Raji (cell line): ENCODE results near the gene FBXO34.

Experiments
- POLR2A ChIP-seq: IDR thresholded peaks from 2 replicates; pipeline ENCODE4 v1.6.1; 2011; ENCODE audit warnings: low read depth, low read length, control low read depth; ENCODE audit not compliant: insufficient read depth

FBXO34 gene

DNA sequence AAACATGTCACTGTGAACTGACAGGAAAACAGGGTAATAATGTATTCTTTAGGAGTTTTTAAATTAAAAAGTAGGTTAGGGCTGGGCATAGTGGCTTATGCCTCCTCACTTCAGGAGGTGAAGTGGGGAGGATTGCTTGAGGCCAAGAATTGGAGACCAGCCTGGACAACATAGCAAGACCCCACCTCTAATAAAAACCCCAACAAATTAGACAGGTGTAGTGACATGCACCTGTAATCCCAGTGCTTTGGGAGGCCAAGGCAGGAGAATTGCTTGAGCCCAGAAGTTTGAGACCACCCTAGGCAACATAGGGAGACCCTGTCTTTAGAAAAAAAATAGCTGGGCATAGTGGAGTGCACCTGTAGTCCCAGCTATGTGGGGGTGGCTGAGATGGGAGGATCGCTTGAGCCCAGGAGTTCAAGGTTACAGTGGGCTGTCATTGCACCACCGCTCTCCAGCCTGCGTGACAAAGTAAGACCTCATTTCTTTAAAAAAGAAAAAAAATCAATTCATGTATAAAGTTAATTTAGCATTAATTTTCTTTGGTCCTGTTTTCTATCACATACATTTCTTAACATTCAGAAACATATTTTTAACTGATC is 20.4 kb downstream of the FBXO34 start:
- TF ChIP-seq POLR2A: no peak

GRCh38 chr14:55294603-55295002 is 23.4 kb downstream of the FBXO34 start:
- TF ChIP-seq POLR2A: no peak

GRCh38 chr14:55297611-55298499 is 26.6 kb downstream of the FBXO34 start:
- no peak for TF ChIP-seq POLR2A

DNA sequence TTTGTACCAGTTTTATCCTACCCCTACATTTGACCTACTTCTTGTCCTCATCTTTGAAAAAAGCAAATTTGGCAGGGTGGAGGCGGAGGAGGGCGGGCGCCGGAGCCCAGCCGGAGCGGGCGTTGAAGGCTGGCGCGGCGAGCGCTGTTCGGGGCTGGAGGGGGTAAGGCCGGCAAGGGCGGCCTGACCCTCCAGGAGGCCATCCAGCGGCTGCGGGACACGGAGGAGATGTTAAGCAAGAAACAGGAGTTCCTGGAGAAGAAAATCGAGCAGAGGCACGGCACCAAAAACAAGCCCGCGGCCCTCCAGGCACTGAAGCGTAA is 27.2 kb downstream of the FBXO34 start:
- TF ChIP-seq POLR2A: no peak

DNA sequence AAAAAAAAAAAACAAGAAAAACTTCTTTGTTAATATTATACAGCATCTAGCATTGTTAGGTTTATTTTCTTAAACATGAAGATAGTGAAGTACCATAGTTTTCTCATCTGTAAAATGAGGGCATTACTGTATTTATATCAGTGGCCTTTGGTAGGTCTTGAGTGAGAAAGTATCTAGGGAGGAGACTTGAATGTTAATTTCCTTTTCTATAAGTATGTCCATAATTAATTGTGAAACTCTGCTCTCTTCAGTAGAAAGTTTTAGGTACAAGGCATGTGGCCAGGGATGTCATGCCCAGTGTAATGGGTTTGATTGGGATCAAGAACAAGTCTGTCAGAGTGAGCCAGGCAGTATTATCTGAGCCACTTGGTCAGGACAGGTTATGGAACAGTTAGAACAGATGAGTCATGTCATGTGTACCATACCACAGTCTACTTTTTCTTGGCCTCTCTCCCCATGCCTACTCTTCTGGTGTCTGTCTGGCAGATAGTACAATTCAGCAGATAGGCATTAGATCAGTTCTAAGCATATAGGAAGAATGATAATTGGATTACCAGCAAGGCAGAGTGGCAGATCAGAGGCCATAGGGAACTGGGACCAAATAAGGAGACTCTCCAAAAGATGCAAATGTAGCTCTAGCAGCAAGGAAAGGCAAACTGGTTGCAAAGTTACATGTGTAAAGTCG is 30.4 kb downstream of the FBXO34 start:
- TF ChIP-seq POLR2A: no peak

DNA sequence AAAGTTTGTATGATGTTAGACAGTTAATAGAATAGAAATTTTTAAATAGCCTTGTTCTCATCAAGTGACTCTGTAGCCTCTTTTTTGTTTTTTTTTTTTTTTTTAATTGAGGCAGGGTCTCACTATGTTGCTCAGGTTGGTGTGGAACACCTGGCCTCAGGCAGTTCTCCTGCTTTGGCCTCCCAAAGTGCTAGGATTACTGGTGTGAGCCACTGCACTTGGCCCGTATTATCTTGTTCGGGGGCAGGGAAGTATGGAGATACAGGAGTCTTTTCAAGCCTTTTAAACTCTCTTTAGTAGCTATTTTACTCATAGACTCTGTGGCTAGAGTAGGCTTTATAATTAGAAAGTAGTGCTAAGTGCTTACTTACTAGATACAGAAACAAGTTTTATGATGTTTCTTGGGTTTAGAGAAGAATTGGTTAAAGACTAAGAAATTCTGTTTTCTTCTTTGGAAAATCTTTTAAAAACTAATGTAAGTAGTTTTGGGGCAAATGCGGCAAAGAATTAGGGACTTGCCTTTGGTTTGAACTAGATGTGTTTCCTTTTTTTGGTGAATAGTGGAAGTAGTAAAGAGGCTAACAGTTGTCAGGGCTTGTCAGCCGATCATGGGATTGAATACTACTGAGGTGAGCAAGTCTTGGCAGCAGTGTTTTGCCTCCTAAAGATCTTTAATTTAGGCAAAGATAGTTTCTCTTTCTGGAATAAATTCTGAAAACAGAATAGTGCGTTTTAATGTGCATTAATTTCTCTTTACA is 31.3 kb downstream of the FBXO34 start:
- no peak for TF ChIP-seq POLR2A

- no peak for TF ChIP-seq POLR2A
Observed at GRCh38 chr14:55303125-55303499, 31.9 kb downstream of the FBXO34 start.

DNA sequence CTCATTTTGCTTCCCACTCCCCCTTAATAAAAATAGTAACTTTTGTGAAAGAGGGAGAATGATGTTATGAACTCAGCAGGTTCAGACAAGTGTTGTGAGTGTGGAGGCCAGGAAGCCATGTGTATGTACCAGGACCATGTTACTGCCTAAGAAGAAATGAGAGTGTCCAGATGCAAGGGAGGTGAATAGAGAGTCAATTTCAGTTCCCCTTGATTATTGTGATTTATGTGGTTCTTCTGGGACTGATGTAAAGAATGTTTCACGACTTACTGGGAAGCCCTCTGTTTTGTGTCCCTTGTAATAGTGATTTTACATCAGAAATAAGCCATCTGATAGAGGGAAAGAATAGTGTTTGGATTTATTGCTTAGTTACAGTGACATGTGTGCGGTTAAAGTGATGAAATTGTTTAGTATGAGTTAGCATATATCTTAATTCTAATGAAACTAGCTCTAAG is 32.5 kb downstream of the FBXO34 start:
- no peak for TF ChIP-seq POLR2A

DNA sequence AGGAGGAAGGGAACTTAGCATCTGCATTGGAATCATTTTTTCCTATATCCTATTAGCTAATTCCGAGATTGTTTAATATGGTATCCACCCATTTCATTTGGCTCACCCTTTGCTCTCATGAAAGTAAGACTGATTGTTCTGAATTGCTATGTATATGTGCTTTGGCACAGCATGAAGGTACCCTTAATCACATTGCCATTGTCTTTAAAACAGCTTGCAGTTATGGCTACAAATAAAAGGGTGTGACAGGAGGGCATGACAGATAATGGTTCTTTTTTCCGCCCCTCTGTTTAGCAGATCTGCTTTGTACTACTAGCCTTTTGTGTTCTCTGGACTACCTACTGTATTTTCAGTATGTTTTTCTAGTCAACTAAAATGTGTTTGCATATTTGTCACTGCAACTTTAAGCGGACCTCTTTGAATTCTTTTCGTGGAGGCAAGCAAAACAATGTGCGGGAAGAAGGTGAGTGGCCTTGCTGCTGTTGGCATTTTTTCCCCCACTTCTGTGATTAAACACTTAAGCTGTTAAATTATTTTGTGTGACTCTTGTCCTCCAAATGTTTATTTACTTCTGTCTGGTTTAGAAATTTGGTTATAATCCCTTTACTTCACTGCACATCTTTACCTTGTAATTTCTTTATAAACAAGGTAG is 35.8 kb downstream of the FBXO34 start:
- no peak for TF ChIP-seq POLR2A

DNA sequence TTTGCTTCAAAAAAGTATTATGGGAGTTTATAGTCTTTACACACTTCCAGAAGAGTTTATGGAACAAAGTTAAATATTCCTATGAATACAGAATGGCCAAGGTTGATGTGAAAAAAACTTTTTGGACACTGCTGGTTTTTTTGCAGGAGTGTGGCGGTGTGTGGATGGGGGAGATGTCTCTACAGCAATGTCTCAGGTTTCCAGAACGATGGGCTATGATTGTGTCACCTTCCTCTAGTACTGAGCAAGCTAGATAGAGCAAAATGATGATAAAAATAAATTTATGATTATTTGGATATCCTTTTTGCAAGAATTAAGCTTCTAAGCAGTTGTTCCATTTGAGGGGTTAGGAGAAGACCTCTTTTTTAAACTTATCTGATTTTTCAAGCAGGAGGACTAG is 37.9 kb downstream of the FBXO34 start:
- no peak for TF ChIP-seq POLR2A

DNA sequence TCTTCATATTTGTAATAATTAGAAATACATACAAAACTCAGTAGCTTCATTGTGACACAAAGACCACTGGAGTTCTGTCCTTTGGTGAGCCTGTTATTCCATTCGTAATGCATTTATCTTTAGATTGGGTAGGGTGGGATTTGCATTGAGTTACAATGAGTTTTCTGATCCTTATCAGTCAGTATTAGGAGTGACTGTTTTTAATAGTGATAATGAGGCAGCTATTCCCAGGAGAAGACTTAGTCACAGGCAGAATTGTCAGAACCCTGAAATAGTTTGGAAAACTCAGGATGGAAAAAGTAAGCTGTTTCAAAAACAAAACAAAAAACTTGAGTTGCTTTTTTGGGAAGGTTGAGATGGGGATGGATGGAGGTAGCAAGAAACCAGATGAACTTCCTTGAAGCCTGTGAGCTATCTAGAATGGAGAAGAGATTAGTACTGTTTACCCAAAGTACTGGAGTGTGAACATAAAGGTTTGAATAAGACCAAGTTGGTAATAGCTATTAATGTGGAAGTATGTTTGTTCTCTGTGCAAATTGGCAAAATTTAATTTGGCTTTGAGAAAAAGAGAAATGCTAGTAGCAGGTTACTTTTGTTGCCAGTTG is 38.6 kb downstream of the FBXO34 start:
- TF ChIP-seq POLR2A: no peak

- TF ChIP-seq POLR2A: no peak
Observed at GRCh38 chr14:55313480-55313879, 42.3 kb downstream of the FBXO34 start.

- no peak for TF ChIP-seq POLR2A
Observed at GRCh38 chr14:55314449-55314848, 43.2 kb downstream of the FBXO34 start.

DNA sequence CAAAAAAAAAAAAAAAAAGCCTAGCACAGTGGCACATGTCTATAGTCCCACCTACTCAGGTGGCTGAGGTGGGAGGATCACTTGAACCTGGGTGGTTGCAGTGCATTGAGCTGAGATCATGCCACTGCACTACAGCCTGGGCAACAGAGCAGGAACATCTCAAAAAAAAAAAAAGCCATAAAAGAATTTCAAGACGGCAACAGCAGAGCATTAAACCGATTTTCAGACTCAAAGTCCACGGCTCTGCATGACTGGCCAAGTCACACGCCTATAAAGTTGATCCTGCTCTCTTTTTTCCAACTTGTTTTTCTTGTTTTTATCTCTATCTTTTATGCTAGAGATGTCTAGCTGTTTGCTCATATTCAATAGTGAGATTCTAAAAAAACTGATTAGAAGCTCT is 45.3 kb downstream of the FBXO34 start:
- TF ChIP-seq POLR2A: no peak

DNA sequence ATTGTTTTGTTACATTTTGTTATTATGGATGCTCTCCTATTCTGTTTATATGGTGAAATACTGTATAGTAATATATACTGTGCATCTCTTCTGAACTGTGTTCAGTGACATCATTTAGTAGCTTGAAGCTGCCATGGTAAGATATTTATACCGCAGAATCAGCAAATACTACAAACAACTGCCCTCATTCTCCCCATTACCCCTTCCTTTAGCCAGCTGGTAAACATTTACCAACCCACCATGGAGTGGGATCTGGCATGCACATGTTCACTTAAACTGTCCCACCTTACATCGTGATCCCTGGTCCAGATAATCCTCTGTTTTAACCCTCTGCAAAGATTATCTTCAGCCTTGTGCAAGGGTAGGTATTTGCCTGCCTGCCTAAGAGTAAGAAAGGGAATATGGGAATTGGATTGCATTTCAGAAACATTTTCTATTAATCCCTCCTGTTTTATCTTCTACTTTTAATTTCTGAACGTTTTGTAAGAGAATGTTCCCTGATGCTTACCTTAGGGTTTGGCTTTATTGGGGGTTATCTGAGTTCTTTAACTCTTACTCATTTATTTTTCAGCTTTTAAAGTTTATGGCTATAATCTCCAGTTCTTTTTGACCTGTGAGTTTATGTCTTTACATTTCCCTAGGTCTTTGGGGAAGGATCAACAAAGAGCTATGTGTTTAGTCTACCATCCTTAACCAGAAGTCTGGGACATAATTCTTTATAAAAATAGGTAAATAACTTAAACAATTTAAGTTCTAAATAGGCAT is 46.5 kb downstream of the FBXO34 start:
- TF ChIP-seq POLR2A: no peak
